Neural cell (in vitro differentiated cells): ENCODE measurements around the gene AOX1.

Experiments used
- CTCF ChIP-seq: fragments of 450-650 bp; IDR thresholded peaks from 2 replicates; pipeline ENCODE4 v1.5.1; 2014; ENCODE audit warnings: antibody characterized with exemption, mild to moderate bottlenecking, moderate library complexity; ENCODE audit not compliant: poor library complexity, severe bottlenecking
- EP300 ChIP-seq: fragments of 450-650 bp; conservative IDR thresholded peaks from 2 replicates; pipeline ENCODE4 v1.6.1; 2014; ENCODE audit warnings: antibody characterized with exemption, mild to moderate bottlenecking, moderate library complexity; ENCODE audit not compliant: poor library complexity, severe bottlenecking
- EZH2 ChIP-seq: fragments of 200-600, 300-800 bp; shearing (Covaris generic), sonication (generic); IDR thresholded peaks from 2 replicates; pipeline ENCODE4 v1.6.1; 2014; ENCODE audit warnings: antibody characterized with exemption, low read length, borderline replicate concordance, mild to moderate bottlenecking; ENCODE audit not compliant: insufficient read depth, poor library complexity, severe bottlenecking
- MXI1 ChIP-seq: fragments of 450-650 bp; conservative IDR thresholded peaks from 2 replicates; pipeline ENCODE4 v1.6.1; 2014; ENCODE audit warnings: antibody characterized with exemption, mild to moderate bottlenecking; ENCODE audit not compliant: poor library complexity, severe bottlenecking
- POLR2AphosphoS5 ChIP-seq: IDR thresholded peaks from 2 replicates; pipeline ENCODE4 v1.6.1; 2012
- RAD21 ChIP-seq: fragments of 450-650 bp; conservative IDR thresholded peaks from 2 replicates; pipeline ENCODE4 v1.6.1; 2014; ENCODE audit warnings: antibody characterized with exemption, mild to moderate bottlenecking, moderate library complexity
- SMC3 ChIP-seq: fragments of 450-650 bp; conservative IDR thresholded peaks from 2 replicates; pipeline ENCODE4 v1.6.1; 2014; ENCODE audit warnings: antibody characterized with exemption, mild to moderate bottlenecking, moderate library complexity; ENCODE audit not compliant: poor library complexity
- TAF1 ChIP-seq: IDR thresholded peaks from 2 replicates; pipeline ENCODE4 v1.6.1; 2012; ENCODE audit warnings: low read depth

- TF ChIP-seq CTCF (no peak), EP300 (no peak), POLR2AphosphoS5 (no peak), EZH2 (no peak), SMC3 (no peak), RAD21 (no peak), TAF1 (no peak), MXI1 (no peak)
Observed at GRCh38 chr2:200695191-200695590, 109.4 kb downstream of the AOX1 start.
